ENCODE results near the gene SPINT2. TPM values are rescaled to one million over a fixed set of nuclear protein-coding genes. Genes with fewer than 3 reads are reported as not detected.

SPINT2 gene
- total RNA-seq, 4 donors from 2014 or later = 11.8 to 72.8 (median 29.4) TPM

DNA sequence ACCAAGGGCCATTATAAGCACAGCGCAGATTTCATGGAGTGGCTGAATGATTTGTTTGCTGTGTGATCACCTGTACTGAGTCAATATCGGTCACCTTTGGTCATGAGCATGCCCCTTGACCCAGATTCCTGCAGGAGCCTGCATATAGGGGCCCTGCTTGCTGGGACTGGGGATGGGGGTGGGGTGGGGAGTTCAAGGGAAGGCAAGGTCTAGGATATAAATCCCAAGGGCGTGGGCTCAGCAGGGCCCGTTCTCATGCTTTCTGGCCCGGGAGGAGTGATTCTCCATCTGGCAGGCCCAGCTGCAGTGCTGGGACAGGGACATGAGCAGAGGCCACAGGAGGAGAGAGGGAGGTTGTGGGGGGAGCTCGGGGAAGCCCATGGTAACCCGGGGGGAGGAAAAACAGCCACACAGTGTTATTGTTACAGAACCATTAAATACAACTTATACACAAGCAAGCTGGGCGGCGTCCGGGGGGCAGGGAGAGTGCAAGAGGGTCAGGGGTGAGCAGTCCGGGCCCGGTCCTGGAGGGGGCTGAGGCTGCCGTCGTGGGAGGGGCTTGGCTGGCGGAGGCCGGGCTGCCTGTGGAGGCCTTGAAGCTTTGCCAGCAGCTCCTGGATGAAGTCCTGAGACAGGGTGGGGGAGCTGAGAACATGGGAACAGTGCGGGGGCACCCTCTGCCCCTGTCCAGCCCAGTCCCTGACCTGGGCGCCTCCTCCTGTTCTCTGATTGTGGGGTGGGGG, 13.4 kb upstream of the SPINT2 start:
- H3K9me3 ChIP-seq = no peaks in the 10 kb centered on the region
- H3K4me1 ChIP-seq = peaks cover 0 to 9% of the 10 kb centered on the region in 2 donors
- no peak for TF ChIP-seq POLR2A (IDR thresholded peaks at IDR 0.05)
- TF ChIP-seq, protein P1, sequence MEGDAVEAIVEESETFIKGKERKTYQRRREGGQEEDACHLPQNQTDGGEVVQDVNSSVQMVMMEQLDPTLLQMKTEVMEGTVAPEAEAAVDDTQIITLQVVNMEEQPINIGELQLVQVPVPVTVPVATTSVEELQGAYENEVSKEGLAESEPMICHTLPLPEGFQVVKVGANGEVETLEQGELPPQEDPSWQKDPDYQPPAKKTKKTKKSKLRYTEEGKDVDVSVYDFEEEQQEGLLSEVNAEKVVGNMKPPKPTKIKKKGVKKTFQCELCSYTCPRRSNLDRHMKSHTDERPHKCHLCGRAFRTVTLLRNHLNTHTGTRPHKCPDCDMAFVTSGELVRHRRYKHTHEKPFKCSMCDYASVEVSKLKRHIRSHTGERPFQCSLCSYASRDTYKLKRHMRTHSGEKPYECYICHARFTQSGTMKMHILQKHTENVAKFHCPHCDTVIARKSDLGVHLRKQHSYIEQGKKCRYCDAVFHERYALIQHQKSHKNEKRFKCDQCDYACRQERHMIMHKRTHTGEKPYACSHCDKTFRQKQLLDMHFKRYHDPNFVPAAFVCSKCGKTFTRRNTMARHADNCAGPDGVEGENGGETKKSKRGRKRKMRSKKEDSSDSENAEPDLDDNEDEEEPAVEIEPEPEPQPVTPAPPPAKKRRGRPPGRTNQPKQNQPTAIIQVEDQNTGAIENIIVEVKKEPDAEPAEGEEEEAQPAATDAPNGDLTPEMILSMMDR (IDR thresholded peaks at IDR 0.05) = no peak
- DNase-seq = peak; percentile 83 to 87
- intact Hi-C loops (cut with DNase I; ENCODE audit: low total_unique reads) = no loop called here
- H3K27ac ChIP-seq = peak overlapping the region; percentile 92
- no peaks in the 10 kb centered on the region for H3K27me3 ChIP-seq
- peak overlapping the region in 1 of 2 donors; percentile 23 for H3K4me3 ChIP-seq
- no peaks in the 10 kb centered on the region for H3K36me3 ChIP-seq

DNA sequence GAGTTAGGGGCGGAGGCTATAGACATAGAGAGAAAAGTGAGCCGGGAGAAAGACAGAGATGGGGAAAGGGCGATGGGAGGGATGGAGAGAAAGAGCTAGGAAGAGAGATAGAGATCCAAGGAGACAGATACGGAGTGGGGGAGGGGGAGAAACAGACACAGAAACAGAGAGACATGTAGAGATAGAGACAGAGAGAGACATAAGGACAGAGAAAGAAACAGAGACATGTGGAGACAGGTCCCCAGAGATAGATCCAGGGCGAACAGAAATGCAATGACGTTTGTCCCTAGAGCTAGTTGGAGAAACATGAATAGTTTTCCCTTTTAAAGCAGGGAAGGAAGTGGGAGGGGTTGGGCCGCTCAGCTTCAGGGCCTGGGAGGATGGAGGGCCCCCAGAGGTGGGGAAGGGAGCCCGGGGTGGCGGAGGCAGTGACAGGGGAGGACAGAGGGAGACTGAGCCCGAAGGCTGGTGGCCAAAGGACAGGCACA, 12.8 kb upstream of the SPINT2 start:
- H3K27me3 ChIP-seq = no peaks in the 10 kb centered on the region
- DNase-seq = peak; percentile 55 to 57
- H3K36me3 ChIP-seq = no peaks in the 10 kb centered on the region
- peak in 1 of 2 donors; percentile 56 for TF ChIP-seq POLR2A (IDR thresholded peaks at IDR 0.05)
- TF ChIP-seq, protein P1 (IDR thresholded peaks at IDR 0.05) = no peak
- H3K9me3 ChIP-seq = no peaks in the 10 kb centered on the region
- H3K4me3 ChIP-seq = peak overlapping the region; percentile 16 to 23
- peak overlapping the region; percentile 92 for H3K27ac ChIP-seq
- H3K4me1 ChIP-seq = peaks cover 0 to 9% of the 10 kb centered on the region in 2 donors
- intact Hi-C loops (cut with DNase I; ENCODE audit: low total_unique reads) = loop anchor here (2.0 kb wide), 1 partner anchor 69 kb away; no protein-coding TSS in a partner anchor

DNA sequence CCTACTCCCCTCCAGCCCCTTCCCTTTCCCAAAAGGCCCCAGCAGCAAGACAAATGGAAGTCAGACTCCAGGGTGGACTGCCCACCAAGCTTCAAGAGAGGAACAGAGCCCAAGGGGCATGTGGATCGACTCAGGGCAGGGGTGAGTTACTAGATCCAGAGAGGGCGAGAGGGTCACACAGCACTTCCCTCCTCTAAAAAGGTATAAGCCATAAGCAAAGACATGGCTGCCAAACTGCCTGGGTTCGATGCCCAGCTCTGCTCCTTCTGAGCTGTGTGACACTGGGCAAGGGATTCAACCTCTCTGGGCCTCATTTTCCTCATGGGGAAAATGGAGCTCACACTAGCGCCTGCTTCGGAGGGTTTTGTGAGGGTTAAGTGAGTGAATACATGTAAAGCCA, 12.0 kb upstream of the SPINT2 start:
- intact Hi-C loops (cut with DNase I; ENCODE audit: low total_unique reads) = loop anchor here (2.0 kb wide), 1 partner anchor 68 kb away; no protein-coding TSS in a partner anchor
- Histone ChIP-seq H3K27me3 (no peaks in the 10 kb centered on the region), H3K9me3 (no peaks in the 10 kb centered on the region), H3K27ac (peak overlapping the region; percentile 92), H3K36me3 (no peaks in the 10 kb centered on the region), H3K4me1 (peaks cover 0 to 9% of the 10 kb centered on the region in 2 donors), H3K4me3 (peak overlapping the region; percentile 23 to 35)
- DNase-seq = no peak
- TF ChIP-seq POLR2A (IDR thresholded peaks at IDR 0.05) = no peak
- TF ChIP-seq, protein P1 (IDR thresholded peaks at IDR 0.05) = no peak

DNA sequence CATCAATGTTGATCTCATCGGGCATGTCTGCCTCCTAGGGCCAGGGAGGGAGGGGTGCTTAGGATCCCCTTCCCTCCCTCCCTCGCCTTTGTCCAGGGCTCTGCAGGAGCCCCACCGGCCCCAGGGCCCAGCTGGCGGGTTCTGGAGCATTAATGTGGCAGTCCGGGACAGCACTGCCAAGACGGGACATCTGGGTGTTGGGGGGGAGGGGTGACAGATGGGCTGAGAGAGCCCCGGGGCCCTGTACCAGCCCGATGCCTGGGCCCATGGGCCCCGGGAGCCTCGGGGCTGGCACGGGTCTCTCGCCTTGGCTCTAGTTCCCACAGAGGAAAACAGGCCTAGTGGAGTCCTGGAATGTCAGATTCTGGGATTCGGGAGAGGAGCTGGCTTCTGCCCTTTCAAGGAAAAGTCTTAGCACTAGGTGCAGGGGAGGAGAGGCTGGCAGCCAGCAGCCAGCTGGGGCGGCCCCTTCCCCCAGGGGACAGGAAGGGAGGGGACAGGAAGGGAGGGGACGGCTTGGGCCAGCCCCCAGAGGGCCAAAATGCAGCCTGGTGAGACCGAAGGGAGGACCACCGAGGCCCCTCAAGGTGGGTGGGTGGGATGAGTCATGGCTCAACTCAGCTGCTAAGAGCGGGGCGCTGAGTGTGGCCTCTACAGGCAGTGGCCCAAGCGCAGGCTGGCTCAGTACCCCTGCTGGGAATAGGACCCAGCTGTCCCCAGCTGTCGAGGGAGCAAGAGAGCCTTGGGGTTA, 11.3 kb upstream of the SPINT2 start:
- DNase-seq = peak; percentile 52 to 61
- Histone ChIP-seq H3K9me3 (no peaks in the 10 kb centered on the region), H3K4me3 (peak overlapping the region; percentile 23 to 35), H3K36me3 (no peaks in the 10 kb centered on the region), H3K27me3 (no peaks in the 10 kb centered on the region), H3K27ac (peak overlapping the region; percentile 92), H3K4me1 (peaks cover 0 to 9% of the 10 kb centered on the region in 2 donors)
- TF ChIP-seq, protein P1 (IDR thresholded peaks at IDR 0.05) = no peak
- peak in 1 of 2 donors; percentile 16 for TF ChIP-seq POLR2A (IDR thresholded peaks at IDR 0.05)
- intact Hi-C loops (cut with DNase I; ENCODE audit: low total_unique reads) = loop anchor here (2.0 kb wide), 1 partner anchor 68 kb away; no protein-coding TSS in a partner anchor
